ENCODE data around the gene PPP1R36. TPM values are rescaled to one million over a fixed set of nuclear protein-coding genes. Genes with fewer than 3 reads are reported as not detected.

The PPP1R36 gene
- total RNA-seq, 6 donors from 2014 or later: 0.54 to 2.9 (median 1.4) TPM; not detected in 1

DNA sequence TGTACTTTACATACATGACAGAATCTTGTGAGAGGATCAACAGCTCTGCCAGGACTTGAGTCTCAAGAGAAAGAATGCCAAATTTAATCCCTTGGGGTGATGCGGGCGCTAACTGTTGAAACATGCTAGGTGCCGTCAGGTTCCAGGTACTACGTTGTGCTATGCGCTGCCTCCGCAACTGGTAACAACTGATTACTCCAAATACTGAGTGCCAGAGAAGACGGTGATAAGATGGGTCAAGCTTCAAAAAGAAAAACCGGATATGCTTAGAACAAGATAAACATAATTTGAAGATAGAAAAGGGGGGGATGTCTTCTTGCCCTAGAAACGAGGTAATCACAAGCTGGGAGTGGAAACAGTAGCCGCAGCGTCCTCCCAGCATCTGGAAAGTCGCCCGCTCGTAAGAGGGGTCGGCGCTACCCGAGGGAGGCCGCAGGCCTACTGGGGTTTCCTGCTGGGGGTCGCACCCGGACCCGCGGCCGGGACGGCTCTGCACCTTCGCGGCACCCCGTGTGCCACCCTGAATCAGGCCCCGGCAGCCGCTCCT, 46.8 kb upstream of the PPP1R36 start:
- Histone ChIP-seq H3K4me1 (peaks cover 42 to 65% (median 48%) of the 10 kb centered on the region in 4 donors), H3K36me3 (peaks cover 0 to 2% (median 0%) of the 10 kb centered on the region in 4 donors), H3K27ac (peak overlapping the region; percentile 95 to 100 (median 100)), H3K9me3 (no peaks in the 10 kb centered on the region), H3K4me3 (peak overlapping the region; percentile 42 to 88 (median 65)), H3K27me3 (no peaks in the 10 kb centered on the region)
- WGBS, 2 donors: 0 to 1% methylated on average over 17 to 29 of the region's 29 CpGs
- peak in 1 of 2 donors; percentile 55 for DNase-seq
- TF ChIP-seq, protein P1, sequence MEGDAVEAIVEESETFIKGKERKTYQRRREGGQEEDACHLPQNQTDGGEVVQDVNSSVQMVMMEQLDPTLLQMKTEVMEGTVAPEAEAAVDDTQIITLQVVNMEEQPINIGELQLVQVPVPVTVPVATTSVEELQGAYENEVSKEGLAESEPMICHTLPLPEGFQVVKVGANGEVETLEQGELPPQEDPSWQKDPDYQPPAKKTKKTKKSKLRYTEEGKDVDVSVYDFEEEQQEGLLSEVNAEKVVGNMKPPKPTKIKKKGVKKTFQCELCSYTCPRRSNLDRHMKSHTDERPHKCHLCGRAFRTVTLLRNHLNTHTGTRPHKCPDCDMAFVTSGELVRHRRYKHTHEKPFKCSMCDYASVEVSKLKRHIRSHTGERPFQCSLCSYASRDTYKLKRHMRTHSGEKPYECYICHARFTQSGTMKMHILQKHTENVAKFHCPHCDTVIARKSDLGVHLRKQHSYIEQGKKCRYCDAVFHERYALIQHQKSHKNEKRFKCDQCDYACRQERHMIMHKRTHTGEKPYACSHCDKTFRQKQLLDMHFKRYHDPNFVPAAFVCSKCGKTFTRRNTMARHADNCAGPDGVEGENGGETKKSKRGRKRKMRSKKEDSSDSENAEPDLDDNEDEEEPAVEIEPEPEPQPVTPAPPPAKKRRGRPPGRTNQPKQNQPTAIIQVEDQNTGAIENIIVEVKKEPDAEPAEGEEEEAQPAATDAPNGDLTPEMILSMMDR (IDR thresholded peaks at IDR 0.05): no peak
- TF ChIP-seq POLR2A (IDR thresholded peaks at IDR 0.05) (no peak), POLR2AphosphoS5 (IDR thresholded peaks at IDR 0.05) (no peak), EP300 (IDR thresholded peaks at IDR 0.05) (no peak)
- ATAC-seq (ENCODE audit: low FRiP score in 2 of 2): no peak

DNA sequence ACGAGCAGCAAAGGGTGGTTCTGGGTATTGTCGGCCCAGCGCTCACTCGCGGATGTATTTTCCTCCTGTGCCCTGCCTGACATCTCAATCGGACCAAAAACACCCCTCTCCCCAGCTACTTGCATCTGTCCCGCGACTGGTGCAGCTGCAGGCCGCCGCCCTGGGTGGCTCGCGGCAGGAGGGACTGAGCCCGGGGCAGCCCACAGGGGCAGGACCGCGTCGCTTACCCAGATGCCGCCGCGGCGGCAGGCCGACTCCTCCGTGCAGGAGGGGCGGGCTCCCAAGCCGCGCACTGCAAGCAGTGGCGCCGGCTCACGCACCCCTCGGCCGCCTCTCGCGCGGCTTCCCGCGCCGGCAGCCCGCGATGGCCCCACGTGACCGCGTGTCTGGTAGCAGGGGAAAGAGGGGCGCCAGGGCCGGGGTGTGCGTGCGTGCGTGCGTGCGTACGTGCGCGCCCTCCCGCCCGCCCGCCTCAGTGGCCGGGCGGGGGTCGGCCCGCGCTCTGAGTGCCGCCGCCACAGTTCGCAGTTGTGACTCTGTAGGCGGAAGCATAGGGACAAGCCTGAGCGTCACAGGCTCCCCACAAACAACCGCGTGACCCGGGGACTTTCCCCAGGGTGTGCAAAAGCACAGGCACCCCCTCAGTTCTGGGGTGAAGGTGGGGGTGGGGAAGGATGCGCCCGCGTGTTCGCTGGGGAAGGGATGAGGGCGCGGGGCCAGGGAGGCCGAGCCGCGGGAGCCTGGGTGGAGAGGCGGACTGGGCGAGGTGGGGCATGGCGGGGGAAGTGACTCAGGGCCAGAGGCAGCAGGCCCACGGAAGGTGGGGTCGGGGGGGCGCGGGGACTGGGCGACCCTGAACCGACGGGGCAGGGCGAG, 46.1 kb upstream of the PPP1R36 start, which contains the start of gene ZBTB25:
TSS of gene ZBTB25 (minus strand) at position 405 of the 876 bp plus-strand sequence. CDS start 13,305 bp downstream, outside the sequence.
- H3K27me3 ChIP-seq: no peaks in the 10 kb centered on the region
- H3K27ac ChIP-seq: peak within 1 kb of the TSS; percentile 95 to 100 (median 100)
- peaks cover 43 to 72% (median 52%) of the 10 kb centered on the region in 4 donors for H3K4me1 ChIP-seq
- DNase-seq (peak; percentile 96 to 98), ATAC-seq (ENCODE audit: low FRiP score in 2 of 2) (peak; percentile 89 to 93)
- no peaks in the 10 kb centered on the region for H3K36me3 ChIP-seq
- WGBS, 2 donors: 1 to 3% methylated on average over 6 to 48 of the region's 87 CpGs
- TF ChIP-seq POLR2A (IDR thresholded peaks at IDR 0.05): peak in 3 of 4 donors; percentile 70 to 97 (median 85)
- peak; percentile 58 to 82 for TF ChIP-seq POLR2AphosphoS5 (IDR thresholded peaks at IDR 0.05)
- TF ChIP-seq EP300 (IDR thresholded peaks at IDR 0.05): peak in 1 of 4 donors; percentile 45
- TF ChIP-seq, protein P1 (IDR thresholded peaks at IDR 0.05): no peak
- no peaks in the 10 kb centered on the region for H3K9me3 ChIP-seq
- peak within 1 kb of the TSS; percentile 42 to 88 (median 65) for H3K4me3 ChIP-seq

DNA sequence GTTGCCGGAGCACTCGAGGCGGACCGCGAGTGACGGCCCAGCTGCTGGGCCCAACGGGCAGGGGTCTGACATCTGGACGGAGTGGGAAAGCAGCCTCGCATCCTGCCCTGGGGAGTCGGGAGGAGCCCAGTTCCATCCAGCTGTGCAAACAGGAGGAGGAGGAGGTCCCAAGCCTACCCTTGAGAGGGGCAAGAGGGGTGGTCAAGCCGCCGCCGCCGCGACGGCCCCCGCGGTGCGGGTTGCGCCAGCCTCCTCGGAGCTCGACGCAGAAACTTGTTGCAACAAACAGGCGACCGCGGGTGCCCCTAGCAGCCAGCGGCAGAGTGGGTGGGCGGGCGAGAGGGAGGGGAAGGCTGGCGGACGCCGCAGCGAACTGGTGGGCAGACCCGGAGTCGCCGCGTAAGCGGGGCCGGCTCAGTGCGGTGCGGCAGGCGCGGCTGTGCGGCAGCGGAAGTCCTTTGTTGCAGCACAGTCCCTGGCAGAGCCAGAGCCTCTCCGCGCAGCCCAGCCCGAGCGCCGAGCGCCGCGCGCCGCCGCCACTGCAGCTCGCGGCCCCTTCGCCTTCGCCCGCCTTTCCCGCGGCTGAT, 45.4 kb upstream of the PPP1R36 start, which contains the start of gene ZBTB1:
TSS of gene ZBTB1 (plus strand) at position 461 of the 587 bp plus-strand sequence. CDS start 16,735 bp downstream, outside the sequence.
- H3K9me3 ChIP-seq: no peaks in the 10 kb centered on the region
- DNase-seq: peak; percentile 90 to 97
- 1 to 2% methylated on average over 13 to 16 of the region's 63 CpGs for WGBS, 2 donors

More for the DNA sequence above, 45.4 kb upstream of the PPP1R36 start, which contains the start of gene ZBTB1:
- no peak for TF ChIP-seq EP300 (IDR thresholded peaks at IDR 0.05)
- TF ChIP-seq POLR2A (IDR thresholded peaks at IDR 0.05): peak in 3 of 4 donors; percentile 80 to 93 (median 92)
- TF ChIP-seq POLR2AphosphoS5 (IDR thresholded peaks at IDR 0.05): peak; percentile 53 to 83
- TF ChIP-seq, protein P1 (IDR thresholded peaks at IDR 0.05): peak in 2 of 6 experiments; percentile 7 to 18
- H3K27ac ChIP-seq: peak within 1 kb of the TSS; percentile 95 to 100 (median 100)
- H3K36me3 ChIP-seq: no peaks in the 10 kb centered on the region
- H3K4me1 ChIP-seq: peaks cover 47 to 75% (median 58%) of the 10 kb centered on the region in 4 donors
- peak; percentile 81 to 86 for ATAC-seq (ENCODE audit: low FRiP score in 2 of 2)
- no peaks in the 10 kb centered on the region for H3K27me3 ChIP-seq
- peak within 1 kb of the TSS; percentile 42 to 88 (median 65) for H3K4me3 ChIP-seq

Measured in upper lobe of left lung (tissue), 6 donors.